ENCODE measurements around the gene NHEJ1. TPM values are rescaled to one million over a fixed set of nuclear protein-coding genes. Genes with fewer than 3 reads are reported as not detected.

The NHEJ1 gene
- total RNA-seq, 2 donors from 2014 or later = 8.9 to 9.3 TPM

- Histone ChIP-seq H3K27ac (no peak overlapping the region), H3K36me3 (replicated peaks in 1 of 2; ENCODE audit: insufficient read depth in 1 of 2, low read depth in 2 of 2) (no peaks in the 10 kb centered on the region), H3K4me1 (peaks cover 1% of the 10 kb centered on the region), H3K27me3 (peaks cover 0 to 5% of the 10 kb centered on the region in 2 donors), H3K9me3 (no peaks in the 10 kb centered on the region), H3K4me3 (no peak overlapping the region)
- DNase-seq = no peak
- intact Hi-C loops (cut with DNase I) = no loop called here
- no peak for ATAC-seq
- 67 to 97% methylated on average over 2 of the region's 2 CpGs for WGBS, 2 donors
- TF ChIP-seq CTCF (IDR thresholded peaks at IDR 0.05) (no peak), POLR2A (IDR thresholded peaks at IDR 0.05) (no peak)
These were observed 124.7 kb downstream of the NHEJ1 start for GRCh38 chr2:219035942-219036341.

GRCh38 chr2:219034823-219035222 lies 125.8 kb downstream of the NHEJ1 start:
- TF ChIP-seq POLR2A (IDR thresholded peaks at IDR 0.05) (no peak), CTCF (IDR thresholded peaks at IDR 0.05) (no peak)
- Histone ChIP-seq H3K36me3 (replicated peaks in 1 of 2; ENCODE audit: insufficient read depth in 1 of 2, low read depth in 2 of 2) (no peaks in the 10 kb centered on the region), H3K4me3 (no peak overlapping the region), H3K27me3 (no peaks in the 10 kb centered on the region), H3K9me3 (no peaks in the 10 kb centered on the region), H3K4me1 (no peaks in the 10 kb centered on the region), H3K27ac (no peak overlapping the region)
- DNase-seq (no peak), ATAC-seq (no peak)
- 33 to 51% methylated on average over 6 of the region's 6 CpGs for WGBS, 2 donors
- intact Hi-C loops (cut with DNase I) = no loop called here

- WGBS, 2 donors = 69 to 76% methylated on average over 16 to 23 of the region's 23 CpGs
- intact Hi-C loops (cut with DNase I) = no loop called here
- no peaks in the 10 kb centered on the region for H3K9me3 ChIP-seq
- H3K27me3 ChIP-seq = no peaks in the 10 kb centered on the region
- no peak overlapping the region for H3K27ac ChIP-seq
- H3K36me3 ChIP-seq (replicated peaks in 1 of 2; ENCODE audit: insufficient read depth in 1 of 2, low read depth in 2 of 2) = no peaks in the 10 kb centered on the region
- TF ChIP-seq CTCF (IDR thresholded peaks at IDR 0.05) = no peak
- no peak for TF ChIP-seq POLR2A (IDR thresholded peaks at IDR 0.05)
- DNase-seq (no peak), ATAC-seq (no peak)
- no peak overlapping the region for H3K4me3 ChIP-seq
- H3K4me1 ChIP-seq = no peaks in the 10 kb centered on the region
These were observed 128.4 kb downstream of the NHEJ1 start for GRCh38 chr2:219032051-219032745.

- 55 to 68% methylated on average over 13 to 20 of the region's 21 CpGs for WGBS, 2 donors
- H3K27me3 ChIP-seq = no peaks in the 10 kb centered on the region
These were observed 129.4 kb downstream of the NHEJ1 start for GRCh38 chr2:219031005-219031738.

More at GRCh38 chr2:219031005-219031738, 129.4 kb downstream of the NHEJ1 start:
- DNase-seq (no peak), ATAC-seq (no peak)
- Histone ChIP-seq H3K27ac (no peak overlapping the region), H3K36me3 (replicated peaks in 1 of 2; ENCODE audit: insufficient read depth in 1 of 2, low read depth in 2 of 2) (no peaks in the 10 kb centered on the region), H3K9me3 (no peaks in the 10 kb centered on the region), H3K4me3 (no peak overlapping the region), H3K4me1 (no peaks in the 10 kb centered on the region)
- intact Hi-C loops (cut with DNase I) = no loop called here
- TF ChIP-seq POLR2A (IDR thresholded peaks at IDR 0.05) (no peak), CTCF (IDR thresholded peaks at IDR 0.05) (no peak)

Data from body of pancreas (tissue), 4 donors.